Stomach (tissue), 19 donors: ENCODE measurements around the gene EXOSC7. TPM values are rescaled to one million over a fixed set of nuclear protein-coding genes. Genes with fewer than 3 reads are reported as not detected.
A peak's percentile ranks its signal among the peaks of the same experiment; 100 is the strongest.

Experiments used
- DNase-seq, 2 donors: peaks; one replicate each; pipeline versions ENCODE4 v3.0.0 to v3.0.0-alpha.2; 2013 to 2019
- H3K27ac ChIP-seq, 5 donors: fragments of 200-600 bp in 4 of 5; sonication (generic) in 4 of 5; one replicate each; pipeline ENCODE4 v1.5.1; 2013 to 2019; ENCODE audit warnings: mild to moderate bottlenecking in 1 of 5, moderate library complexity in 1 of 5
- H3K27me3 ChIP-seq, 3 donors: fragments of 200-600 bp; sonication (generic); one replicate each; pipeline ENCODE4 v1.5.1; 2017 to 2019; ENCODE audit warnings: mixed run types in 1 of 3
- H3K36me3 ChIP-seq, 4 donors: fragments of 200-600 bp; sonication (generic); 1 replicate in 3 of 4; 2 replicates in 1 of 4; pipeline ENCODE4 v1.5.1; 2016 to 2019
- H3K4me1 ChIP-seq, 4 donors: fragments of 200-600 bp; sonication (generic); one replicate each; pipeline ENCODE4 v1.5.1; 2016 to 2019
- H3K4me3 ChIP-seq, 4 donors: fragments of 200-600 bp; sonication (generic) in 3 of 4; one replicate each; pipeline ENCODE4 v1.5.1; 2016 to 2019; ENCODE audit warnings: mild to moderate bottlenecking in 1 of 4
- H3K9me3 ChIP-seq, 4 donors: fragments of 200-600 bp; sonication (generic); one replicate each; pipeline ENCODE4 v1.5.1; 2016 to 2019
- EP300 ChIP-seq: sonication (generic); formaldehyde crosslinking; IDR thresholded peaks from one replicate; pipeline ENCODE4 v1.6.1; 2017; ENCODE audit warnings: antibody characterized with exemption
- POLR2A ChIP-seq, 4 donors: fragments of 450-650 bp; IDR thresholded peaks; one replicate each; pipeline ENCODE4 v1.6.1; 2016; ENCODE audit warnings: antibody characterized with exemption in 4 of 4, control low read depth in 2 of 4, mild to moderate bottlenecking in 1 of 4, moderate library complexity in 1 of 4
- POLR2AphosphoS5 ChIP-seq, 3 donors: sonication (generic); formaldehyde crosslinking; IDR thresholded peaks; one replicate each; pipeline ENCODE4 v1.6.1; 2016; ENCODE audit warnings: antibody characterized with exemption in 3 of 3
- WGBS, 5 donors: extraction: QIAGEN DNeasy Blood & Tissue Kit in 3 of 5; methylation state at CpG; one replicate each; pipeline versions ENCODE4 v1.1.5 to v1.1.7; 2013 to 2018; 5-methylcytosine and 5-hydroxymethylcytosine counted together
- intact Hi-C: fragments of 100-400 bp; cut with DNase I; formaldehyde crosslinking; loops from one replicate; pipeline ENCODE4 v1.15.1; 2023; ENCODE audit warnings: low total_unique reads
- long read RNA-seq, 10 donors: transcript quantifications; one replicate each; lab custom pipeline, GENCODE V29; 2026
- polyA plus RNA-seq, 3 donors: library from polyadenylated mRNA; stranded (reverse); fragments of 200-250 nt; gene quantifications; one replicate each; pipeline ENCODE4 v1.2.3, GENCODE V29; 2013
- total RNA-seq, 5 donors: library from RNA; depleted of rRNA; stranded (reverse); fragments of >200 nt; gene quantifications; one replicate each; pipeline versions ENCODE4 v1.1.0 to v1.2.3, GENCODE V29; 2014 to 2016
- TF ChIP-seq, protein P1 (sequence below), 7 experiments: fragments of 450-650 bp in 4 of 7; fragments of 200-600 bp in 3 of 7; sonication (generic) in 3 of 7; IDR thresholded peaks; one replicate each; pipeline ENCODE4 v1.5.1; 2016 to 2019; ENCODE audit warnings: antibody characterized with exemption in 7 of 7, control low read depth in 2 of 7, mild to moderate bottlenecking in 1 of 7
- donor health status: healthy with polysubstance abuse.
- donor health status: Bipolar disorder and iron deficiency.
- donor health status: healthy.

The EXOSC7 gene
- total RNA-seq (10 to 100 TPM; 29.5 to 57.4 (median 45.5) TPM), polyA plus RNA-seq (10 to 100 TPM; 34.9 to 46.2 (median 39.7) TPM)
- long read RNA-seq, donor 1, transcript EXOSC7-201 (8 exons, 1,055 nt): major isoform, 6 of 8 reads
- long read RNA-seq, donor 1, partial matches to known transcripts: 0 of 8 reads
- long read RNA-seq, donor 1, other reads (novel, unspliced or antisense): 0 of 8 reads
- long read RNA-seq, donor 2, transcript EXOSC7-201 (8 exons, 1,055 nt): major isoform, 10 of 17 reads
- long read RNA-seq, donor 2, partial matches to known transcripts: 0 of 17 reads
- long read RNA-seq, donor 2, other reads (novel, unspliced or antisense): 0 of 17 reads
- long read RNA-seq, donor 3, partial matches to known transcripts: 0 of 9 reads
- long read RNA-seq, donor 3, other reads (novel, unspliced or antisense): 0 of 9 reads
- long read RNA-seq, donor 4: 0 reads
- long read RNA-seq, donor 5, transcript EXOSC7-201 (8 exons, 1,055 nt): major isoform, 8 of 20 reads
- long read RNA-seq, donor 5, partial matches to known transcripts: 0 of 20 reads
- long read RNA-seq, donor 5, other reads (novel, unspliced or antisense): 8 of 20 reads
- long read RNA-seq, donor 6: 0 reads
- long read RNA-seq, donor 7, transcript EXOSC7-201 (8 exons, 1,055 nt): major isoform, 9 of 22 reads
- long read RNA-seq, donor 7, partial matches to known transcripts: 11 of 22 reads
- long read RNA-seq, donor 7, other reads (novel, unspliced or antisense): 0 of 22 reads
- long read RNA-seq, donor 8, transcript EXOSC7-201 (8 exons, 1,055 nt): major isoform, 13 of 19 reads
- long read RNA-seq, donor 8, transcript EXOSC7-209 (3 exons, 1,647 nt): minor isoform, 5 of 19 reads
- long read RNA-seq, donor 8, partial matches to known transcripts: 0 of 19 reads
- long read RNA-seq, donor 8, other reads (novel, unspliced or antisense): 0 of 19 reads
- long read RNA-seq, donor 9, transcript EXOSC7-201 (8 exons, 1,055 nt): major isoform, 8 of 17 reads
- long read RNA-seq, donor 9, partial matches to known transcripts: 8 of 17 reads
- long read RNA-seq, donor 9, other reads (novel, unspliced or antisense): 0 of 17 reads
- long read RNA-seq, donor 10, partial matches to known transcripts: 0 of 4 reads
- long read RNA-seq, donor 10, other reads (novel, unspliced or antisense): 0 of 4 reads

- peak; percentile 90 to 97 for DNase-seq
- H3K4me3 ChIP-seq: peak within 1 kb of the TSS; percentile 88 to 91 (median 90)
- peak; percentile 62 to 88 (median 85) for TF ChIP-seq POLR2AphosphoS5 (IDR thresholded peaks at IDR 0.05)
- TF ChIP-seq EP300: no peak
- peaks cover 12 to 81% (median 50%) of the 10 kb centered on the region in 4 donors for H3K4me1 ChIP-seq
- WGBS, 5 donors: 0 to 1% (median 0%) methylated on average over 47 to 81 of the region's 82 CpGs
- H3K27ac ChIP-seq: peak within 1 kb of the TSS; percentile 91 to 97 (median 94)
- no peaks in the 10 kb centered on the region for H3K27me3 ChIP-seq
- H3K9me3 ChIP-seq: no peaks in the 10 kb centered on the region
- intact Hi-C loops: no loop called here
- no peaks in the 10 kb centered on the region for H3K36me3 ChIP-seq
These were observed at the start of gene EXOSC7, which contains the start of gene ZDHHC3 for GRCh38 chr3:44976002-44976815. Gene EXOSC7 (plus strand): TSS chr3:44976244. CDS start chr3:44976278, 34 bp downstream. Gene ZDHHC3 (minus strand): TSS chr3:44976174. CDS start chr3:44959436, 16,738 bp downstream.

- intact Hi-C loops: no loop called here
- Histone ChIP-seq H3K9me3 (no peaks in the 10 kb centered on the region), H3K27me3 (no peaks in the 10 kb centered on the region), H3K36me3 (peaks cover 27 to 100% (median 93%) of the 10 kb centered on the region in 4 donors), H3K4me3 (no peak overlapping the region), H3K4me1 (no peaks in the 10 kb centered on the region), H3K27ac (no peak overlapping the region)
- peak in 1 of 2 donors; percentile 25 for DNase-seq
- TF ChIP-seq POLR2A (IDR thresholded peaks at IDR 0.05) (no peak), POLR2AphosphoS5 (IDR thresholded peaks at IDR 0.05) (no peak)
- TF ChIP-seq, protein P1, sequence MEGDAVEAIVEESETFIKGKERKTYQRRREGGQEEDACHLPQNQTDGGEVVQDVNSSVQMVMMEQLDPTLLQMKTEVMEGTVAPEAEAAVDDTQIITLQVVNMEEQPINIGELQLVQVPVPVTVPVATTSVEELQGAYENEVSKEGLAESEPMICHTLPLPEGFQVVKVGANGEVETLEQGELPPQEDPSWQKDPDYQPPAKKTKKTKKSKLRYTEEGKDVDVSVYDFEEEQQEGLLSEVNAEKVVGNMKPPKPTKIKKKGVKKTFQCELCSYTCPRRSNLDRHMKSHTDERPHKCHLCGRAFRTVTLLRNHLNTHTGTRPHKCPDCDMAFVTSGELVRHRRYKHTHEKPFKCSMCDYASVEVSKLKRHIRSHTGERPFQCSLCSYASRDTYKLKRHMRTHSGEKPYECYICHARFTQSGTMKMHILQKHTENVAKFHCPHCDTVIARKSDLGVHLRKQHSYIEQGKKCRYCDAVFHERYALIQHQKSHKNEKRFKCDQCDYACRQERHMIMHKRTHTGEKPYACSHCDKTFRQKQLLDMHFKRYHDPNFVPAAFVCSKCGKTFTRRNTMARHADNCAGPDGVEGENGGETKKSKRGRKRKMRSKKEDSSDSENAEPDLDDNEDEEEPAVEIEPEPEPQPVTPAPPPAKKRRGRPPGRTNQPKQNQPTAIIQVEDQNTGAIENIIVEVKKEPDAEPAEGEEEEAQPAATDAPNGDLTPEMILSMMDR (IDR thresholded peaks at IDR 0.05): no peak
- WGBS, 5 donors: 62 to 80% (median 68%) methylated on average over 7 of the region's 7 CpGs
These were observed 49.1 kb upstream of the EXOSC7 start for GRCh38 chr3:44926921-44927320.

DNA sequence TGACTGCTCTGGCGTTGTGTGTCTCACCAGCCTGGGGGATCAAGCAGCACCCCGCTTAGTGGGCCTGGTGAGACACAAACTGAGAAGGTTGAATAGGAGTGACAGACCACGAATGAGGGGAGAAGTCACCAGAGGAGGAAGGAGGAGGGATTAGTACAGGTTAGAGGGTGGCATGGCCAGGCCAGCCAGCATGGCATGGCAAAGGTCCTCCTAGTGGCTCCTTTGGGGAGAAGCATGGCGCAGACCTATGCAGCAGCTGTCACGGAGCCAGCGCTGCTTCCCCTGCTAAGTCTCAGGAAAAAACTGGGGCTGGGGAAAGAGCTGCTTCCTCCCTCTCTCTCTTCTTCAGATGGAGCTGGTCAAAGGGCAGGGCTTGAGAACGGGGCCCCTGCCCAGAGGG lies 48.7 kb upstream of the EXOSC7 start:
- Histone ChIP-seq H3K4me1 (no peaks in the 10 kb centered on the region), H3K27ac (no peak overlapping the region), H3K4me3 (no peak overlapping the region), H3K36me3 (peaks cover 28 to 100% (median 93%) of the 10 kb centered on the region in 4 donors), H3K27me3 (no peaks in the 10 kb centered on the region), H3K9me3 (no peaks in the 10 kb centered on the region)
- WGBS, 5 donors: 84 to 93% (median 89%) methylated on average over 7 of the region's 7 CpGs
- no peak for TF ChIP-seq POLR2AphosphoS5 (IDR thresholded peaks at IDR 0.05)
- TF ChIP-seq, protein P1 (IDR thresholded peaks at IDR 0.05): no peak
- TF ChIP-seq EP300: no peak
- TF ChIP-seq POLR2A (IDR thresholded peaks at IDR 0.05): no peak
- DNase-seq: no peak
- intact Hi-C loops: no loop called here

GRCh38 chr3:44929782-44930181 lies 46.3 kb upstream of the EXOSC7 start:
- H3K27ac ChIP-seq: no peak overlapping the region
- intact Hi-C loops: no loop called here
- 91 to 99% (median 93%) methylated on average over 4 to 5 of the region's 5 CpGs for WGBS, 5 donors
- no peaks in the 10 kb centered on the region for H3K27me3 ChIP-seq
- no peak for DNase-seq
- H3K9me3 ChIP-seq: no peaks in the 10 kb centered on the region
- H3K4me1 ChIP-seq: no peaks in the 10 kb centered on the region
- H3K36me3 ChIP-seq: peaks cover 27 to 96% (median 95%) of the 10 kb centered on the region in 4 donors
- no peak for TF ChIP-seq POLR2A (IDR thresholded peaks at IDR 0.05)
- no peak overlapping the region for H3K4me3 ChIP-seq
